Frontal cortex (tissue), 4 donors: ENCODE measurements around the gene ACVRL1. TPM values are rescaled to one million over a fixed set of nuclear protein-coding genes. Genes with fewer than 3 reads are reported as not detected.

Experiments
- DNase-seq, 2 donors: peaks; one replicate each; pipeline ENCODE4 v3.0.0; 2012; ENCODE audit warnings: low spot score in 2 of 2
- FAIRE-seq: peaks from 2 replicates; lab custom pipeline; 2012; peaks lifted over from hg19 to GRCh38; lab: Jason Lieb, UNC
- total RNA-seq: library from RNA; depleted of rRNA; stranded (reverse); fragments of >200 nt; gene quantifications from one replicate; pipeline ENCODE4 v1.2.3, GENCODE V29; 2014
- donor health status: control.
- donor health status: control.
- donor health status: control.

The ACVRL1 gene
- total RNA-seq, 1 donor from 2014 or later: 9.4 TPM

DNA sequence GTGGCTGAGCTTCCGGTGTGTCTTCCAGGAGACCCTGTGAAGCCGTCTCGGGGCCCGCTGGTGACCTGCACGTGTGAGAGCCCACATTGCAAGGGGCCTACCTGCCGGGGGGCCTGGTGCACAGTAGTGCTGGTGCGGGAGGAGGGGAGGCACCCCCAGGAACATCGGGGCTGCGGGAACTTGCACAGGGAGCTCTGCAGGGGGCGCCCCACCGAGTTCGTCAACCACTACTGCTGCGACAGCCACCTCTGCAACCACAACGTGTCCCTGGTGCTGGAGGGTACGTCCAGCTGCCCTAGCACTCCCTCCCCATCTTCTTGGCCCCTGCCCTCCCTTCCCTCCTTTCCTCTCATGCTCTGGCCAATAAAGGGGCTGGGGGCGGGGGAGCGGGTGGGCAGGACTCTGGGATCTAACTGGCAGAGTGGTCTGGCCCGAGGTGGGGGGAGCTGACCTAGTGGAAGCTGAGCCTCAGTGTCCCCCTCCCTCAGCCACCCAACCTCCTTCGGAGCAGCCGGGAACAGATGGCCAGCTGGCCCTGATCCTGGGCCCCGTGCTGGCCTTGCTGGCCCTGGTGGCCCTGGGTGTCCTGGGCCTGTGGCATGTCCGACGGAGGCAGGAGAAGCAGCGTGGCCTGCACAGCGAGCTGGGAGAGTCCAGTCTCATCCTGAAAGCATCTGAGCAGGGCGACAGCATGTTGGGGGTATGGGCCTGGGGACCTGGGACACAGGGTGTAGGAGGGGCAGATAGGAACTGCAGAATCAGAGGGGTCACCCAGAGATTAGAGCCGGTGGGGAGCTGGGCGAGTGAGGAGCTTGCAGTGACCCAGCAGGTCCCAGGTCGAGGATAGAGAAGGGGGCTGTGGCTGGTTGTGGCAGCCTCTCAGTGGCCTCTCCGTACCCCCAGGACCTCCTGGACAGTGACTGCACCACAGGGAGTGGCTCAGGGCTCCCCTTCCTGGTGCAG is 6.0 kb downstream of the ACVRL1 start:
- DNase-seq (no peak), FAIRE-seq (no peak)

DNA sequence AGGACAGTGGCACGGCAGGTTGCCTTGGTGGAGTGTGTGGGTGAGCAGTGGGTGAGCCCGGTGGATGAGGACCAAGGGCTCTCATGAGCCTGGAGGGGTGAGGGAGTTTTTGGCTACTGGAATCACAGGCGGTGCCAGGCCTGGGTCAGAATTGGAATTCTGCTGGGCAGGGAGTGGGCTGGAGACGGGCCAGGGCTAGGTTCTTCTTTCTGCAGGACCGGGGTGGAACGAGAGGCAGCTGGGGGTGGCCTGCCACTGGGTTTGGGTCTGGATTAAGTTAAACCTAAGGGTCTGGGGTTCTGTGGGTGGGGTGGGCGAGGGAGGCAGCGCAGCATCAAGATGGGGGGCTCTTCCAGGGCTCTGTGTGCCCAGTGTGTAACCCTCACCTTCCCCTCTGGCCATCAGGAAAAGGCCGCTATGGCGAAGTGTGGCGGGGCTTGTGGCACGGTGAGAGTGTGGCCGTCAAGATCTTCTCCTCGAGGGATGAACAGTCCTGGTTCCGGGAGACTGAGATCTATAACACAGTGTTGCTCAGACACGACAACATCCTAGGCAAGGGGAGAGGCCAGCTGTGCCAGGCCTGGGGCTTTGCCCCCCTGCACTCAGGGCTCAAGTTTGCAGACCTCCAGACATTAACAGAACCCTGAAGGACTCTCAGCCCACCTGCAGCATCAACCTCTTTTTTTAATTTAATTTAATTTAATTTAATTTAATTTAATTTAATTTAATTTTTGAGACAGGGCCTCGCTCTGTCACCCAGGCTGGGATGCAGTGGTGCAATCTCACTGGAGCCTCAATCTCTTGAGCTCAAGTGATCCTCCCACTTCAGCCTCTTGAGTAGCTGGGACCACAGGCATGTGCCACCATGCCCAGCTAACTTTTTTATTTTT is 7.0 kb downstream of the ACVRL1 start:
- no peak for FAIRE-seq
- no peak for DNase-seq

DNA sequence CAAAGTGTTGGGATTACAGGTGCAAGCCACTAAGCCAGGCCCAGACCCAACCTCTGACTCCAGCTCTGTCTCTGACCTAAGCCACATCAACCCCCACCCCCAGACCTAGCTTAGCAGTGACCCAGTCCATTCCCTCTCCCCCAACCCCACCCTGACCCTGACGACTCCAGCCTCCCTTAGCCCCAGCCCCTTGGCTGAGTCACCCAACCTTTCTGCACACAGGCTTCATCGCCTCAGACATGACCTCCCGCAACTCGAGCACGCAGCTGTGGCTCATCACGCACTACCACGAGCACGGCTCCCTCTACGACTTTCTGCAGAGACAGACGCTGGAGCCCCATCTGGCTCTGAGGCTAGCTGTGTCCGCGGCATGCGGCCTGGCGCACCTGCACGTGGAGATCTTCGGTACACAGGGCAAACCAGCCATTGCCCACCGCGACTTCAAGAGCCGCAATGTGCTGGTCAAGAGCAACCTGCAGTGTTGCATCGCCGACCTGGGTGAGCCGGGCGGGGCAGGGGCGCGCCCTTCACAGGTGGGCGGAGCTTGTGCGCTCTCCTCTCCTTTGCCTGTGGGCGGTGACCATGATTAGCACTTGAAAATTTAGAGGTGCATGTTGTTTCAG is 7.8 kb downstream of the ACVRL1 start:
- DNase-seq (no peak), FAIRE-seq (no peak)

DNA sequence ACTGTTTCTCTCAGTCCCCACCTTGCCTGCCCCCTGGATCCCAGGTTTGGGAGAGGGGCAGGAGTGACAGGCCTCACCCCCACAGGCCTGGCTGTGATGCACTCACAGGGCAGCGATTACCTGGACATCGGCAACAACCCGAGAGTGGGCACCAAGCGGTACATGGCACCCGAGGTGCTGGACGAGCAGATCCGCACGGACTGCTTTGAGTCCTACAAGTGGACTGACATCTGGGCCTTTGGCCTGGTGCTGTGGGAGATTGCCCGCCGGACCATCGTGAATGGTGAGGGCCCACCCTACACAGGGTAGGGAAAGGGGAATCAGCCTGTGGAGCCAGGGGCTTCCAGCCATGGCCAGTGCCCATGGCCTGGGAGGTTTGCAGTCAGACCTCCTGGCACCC is 8.6 kb downstream of the ACVRL1 start:
- no peak for FAIRE-seq
- no peak for DNase-seq

DNA sequence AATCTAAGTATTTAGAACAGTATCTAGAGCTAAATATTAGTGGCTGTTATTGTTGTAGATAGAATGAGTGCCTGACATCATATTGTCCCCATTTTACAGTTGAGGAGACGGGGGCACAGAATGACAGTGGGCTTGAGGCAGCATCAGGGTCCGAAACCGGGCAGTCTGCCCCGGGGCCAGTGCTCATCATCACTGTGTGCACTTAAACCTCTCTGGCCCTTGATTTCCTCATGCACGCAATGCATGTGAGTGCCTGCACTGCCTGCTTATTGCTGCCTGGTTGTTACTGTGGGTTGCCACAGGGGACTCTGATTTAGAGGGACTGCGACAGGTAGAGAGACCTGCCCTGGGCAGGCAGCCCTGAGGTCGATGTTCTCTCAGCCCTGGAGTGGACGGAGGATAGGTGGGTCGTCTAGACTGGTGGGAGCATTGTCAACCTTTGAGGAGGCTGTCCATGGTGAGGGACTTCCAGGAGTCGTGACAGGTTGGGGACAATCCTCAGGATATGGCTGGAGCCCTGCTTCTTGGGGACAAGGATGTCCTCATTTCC is 9.8 kb downstream of the ACVRL1 start:
- DNase-seq (no peak), FAIRE-seq (no peak)

DNA sequence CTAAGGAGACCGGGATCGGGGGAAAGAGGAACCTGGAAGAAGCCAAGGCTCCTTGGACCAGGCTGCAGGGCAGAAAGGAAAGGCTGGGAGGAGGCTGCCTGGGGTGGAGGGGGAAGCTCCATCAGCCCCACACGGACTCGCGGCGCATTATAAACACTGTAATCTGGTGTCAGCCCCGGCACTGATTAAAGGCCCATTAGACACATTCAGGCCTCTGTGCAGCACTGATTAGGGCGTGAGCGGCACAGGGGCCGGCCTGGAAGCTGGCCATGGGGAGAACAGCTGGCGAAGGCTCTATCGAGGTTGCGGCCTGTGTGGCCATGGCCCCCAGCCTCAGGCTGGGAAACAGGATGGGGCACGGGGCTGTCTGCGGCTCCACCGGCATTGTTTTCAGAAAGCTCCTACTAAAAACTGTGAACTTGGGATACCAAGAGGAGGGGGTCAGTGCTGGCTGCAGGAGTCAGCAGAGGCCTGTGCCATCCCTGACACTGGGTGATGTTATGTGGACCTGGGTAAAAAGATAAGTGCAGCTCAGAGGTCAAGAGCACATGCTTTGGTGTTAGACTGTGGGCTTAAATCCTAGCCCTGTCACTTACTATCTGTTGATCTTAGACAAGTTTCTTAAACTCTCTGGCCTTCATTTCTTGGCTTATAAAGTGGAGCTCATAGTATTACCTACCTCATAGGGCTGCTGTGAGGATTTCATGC is 10.6 kb downstream of the ACVRL1 start:
- no peak for FAIRE-seq
- DNase-seq: no peak

DNA sequence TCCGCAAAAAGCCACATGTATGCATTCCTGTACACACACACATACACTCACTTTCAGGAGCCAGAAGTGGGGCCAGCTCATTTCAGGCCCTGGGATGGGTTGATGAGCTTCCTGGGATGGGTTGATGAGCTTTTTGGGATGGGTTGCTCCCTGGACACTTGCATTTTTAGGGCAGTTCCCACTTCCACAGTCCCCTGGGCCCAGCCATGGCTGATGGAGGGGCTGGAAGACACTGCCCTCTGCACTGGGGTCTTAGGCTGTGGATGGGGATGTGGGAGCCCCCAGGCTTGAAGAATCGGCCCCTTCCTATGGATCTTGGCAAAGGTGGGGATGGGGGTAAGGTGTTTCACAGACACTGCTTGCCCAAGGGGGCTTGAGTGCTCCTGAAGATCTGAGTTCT is 12.7 kb downstream of the ACVRL1 start:
- FAIRE-seq: no peak
- no peak for DNase-seq

DNA sequence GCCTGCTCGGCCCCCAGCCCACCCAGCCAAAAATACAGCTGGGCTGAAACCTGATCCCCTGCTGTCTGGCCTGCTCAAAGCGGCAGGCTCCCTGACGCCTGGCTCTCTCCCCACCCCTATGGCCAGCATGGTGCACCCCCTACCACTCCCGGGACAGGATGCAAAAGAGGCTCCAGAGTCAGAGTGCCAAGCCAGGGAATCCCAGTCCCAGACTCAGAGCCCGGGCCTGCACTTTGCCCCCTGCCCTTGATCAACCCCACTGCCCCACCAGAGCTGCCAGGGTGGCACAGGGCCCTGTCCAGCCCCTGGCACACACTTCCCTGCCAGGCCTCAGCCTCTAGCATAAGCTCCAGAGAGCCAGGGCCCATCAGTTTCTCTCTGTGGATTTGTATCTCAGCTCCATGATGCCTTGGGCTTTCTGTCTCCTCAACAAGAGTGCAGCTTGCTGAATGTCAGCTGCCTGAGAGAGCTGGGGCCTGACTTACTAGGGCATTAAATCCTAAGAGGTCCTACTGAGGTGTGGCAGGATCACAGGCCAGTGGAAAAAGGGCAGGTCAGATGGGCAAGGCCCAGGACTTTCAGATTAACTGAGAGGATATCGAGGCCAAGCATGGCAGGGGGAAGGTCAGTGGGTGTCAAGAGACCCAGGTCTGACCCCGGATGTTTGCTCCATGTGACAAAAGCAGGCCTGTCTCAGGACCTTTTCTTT is 13.9 kb downstream of the ACVRL1 start:
- DNase-seq: no peak

DNA sequence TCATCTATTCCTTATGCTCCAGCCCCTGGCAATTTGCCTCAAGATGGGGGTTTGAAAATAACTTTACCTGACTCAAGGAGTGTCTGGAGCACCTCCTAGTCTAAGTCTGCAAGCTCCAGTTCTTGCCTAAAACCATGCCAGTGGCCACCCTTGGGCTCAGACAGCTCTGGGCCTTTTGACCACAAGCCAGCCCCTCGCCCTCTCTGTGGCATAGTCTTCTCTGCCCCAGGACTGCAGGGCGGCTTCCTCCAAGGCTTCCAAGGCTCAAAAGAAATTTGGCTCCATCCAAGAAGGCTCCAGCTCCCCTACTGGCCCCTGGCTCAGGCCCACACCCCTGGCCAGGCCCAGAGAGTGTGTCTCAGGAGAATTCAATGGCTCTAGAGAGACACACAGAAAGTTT is 14.8 kb downstream of the ACVRL1 start:
- FAIRE-seq (no peak), DNase-seq (no peak)

More for the DNA sequence above, 13.9 kb downstream of the ACVRL1 start:
- no peak for FAIRE-seq

DNA sequence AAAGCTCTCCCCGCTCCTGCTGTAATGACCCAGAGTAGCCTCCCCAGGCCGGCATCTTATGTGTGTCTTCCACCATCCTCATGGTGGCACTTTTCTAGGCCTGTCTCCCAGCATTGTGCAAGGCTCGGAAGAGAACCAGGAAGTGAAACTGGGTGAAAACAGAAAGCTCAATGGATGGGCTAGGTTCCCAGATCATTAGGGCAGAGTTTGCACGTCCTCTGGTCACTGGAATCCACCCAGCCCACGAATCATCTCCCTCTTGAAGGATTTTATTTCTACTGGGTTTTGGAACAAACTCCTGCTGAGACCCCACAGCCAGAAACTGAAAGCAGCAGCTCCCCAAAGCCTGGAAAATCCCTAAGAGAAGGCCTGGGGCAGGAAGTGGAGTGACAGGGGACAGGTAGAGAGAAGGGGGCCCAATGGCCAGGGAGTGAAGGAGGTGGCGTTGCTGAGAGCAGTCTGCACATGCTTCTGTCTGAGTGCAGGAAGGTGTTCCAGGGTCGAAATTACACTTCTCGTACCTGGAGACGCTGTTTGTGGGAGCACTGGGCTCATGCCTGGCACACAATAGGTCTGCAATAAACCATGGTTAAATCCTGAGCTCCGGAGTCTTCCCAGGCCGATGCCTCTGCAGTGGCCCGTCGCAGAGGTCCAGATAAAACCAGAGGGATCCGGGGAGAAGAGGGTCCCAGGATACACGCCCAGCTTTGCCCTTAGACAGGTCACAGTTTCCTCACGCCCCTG is 15.6 kb downstream of the ACVRL1 start:
- DNase-seq (no peak), FAIRE-seq (no peak)

DNA sequence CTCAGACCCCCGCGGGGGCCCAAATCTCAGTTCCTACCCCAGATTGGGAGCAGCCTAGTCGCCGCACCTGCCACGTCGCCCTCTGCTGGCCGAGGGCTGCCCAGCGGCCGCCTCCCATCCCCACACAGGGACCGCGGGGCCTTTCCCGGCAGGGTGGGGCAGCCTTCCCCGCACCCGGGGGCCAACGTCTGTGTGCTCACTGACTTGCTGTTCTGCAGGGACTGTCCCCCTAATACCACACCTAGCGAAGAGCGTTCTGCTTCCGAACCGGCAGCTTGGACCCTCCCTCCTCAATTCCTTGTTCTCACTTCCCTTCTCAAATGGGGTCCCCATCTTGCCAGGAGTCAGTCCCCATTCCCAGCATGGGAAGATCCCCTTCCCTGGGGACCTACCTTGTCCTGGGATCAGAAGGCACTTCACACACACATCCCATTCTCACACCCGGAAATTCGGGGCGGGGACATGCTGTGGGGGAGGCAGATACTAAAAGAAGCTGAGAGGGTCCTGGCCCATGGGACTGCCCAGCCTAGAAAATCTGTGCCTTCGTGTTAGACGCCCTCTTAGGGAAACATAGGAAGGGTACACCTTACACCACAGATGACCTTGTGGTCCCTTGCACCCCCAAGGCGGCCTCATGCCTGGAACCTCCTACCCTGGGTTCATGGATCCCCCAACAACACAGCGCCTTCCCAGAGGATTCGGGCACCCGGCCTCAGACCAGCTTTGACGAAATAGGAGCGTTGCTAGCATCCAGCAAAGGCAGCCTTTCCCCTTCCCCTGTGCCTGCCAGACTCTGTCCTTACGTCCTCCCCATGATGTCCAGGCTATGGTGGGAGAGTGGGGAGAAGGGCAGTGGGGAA is 16.4 kb downstream of the ACVRL1 start:
- FAIRE-seq (no peak), DNase-seq (no peak)

DNA sequence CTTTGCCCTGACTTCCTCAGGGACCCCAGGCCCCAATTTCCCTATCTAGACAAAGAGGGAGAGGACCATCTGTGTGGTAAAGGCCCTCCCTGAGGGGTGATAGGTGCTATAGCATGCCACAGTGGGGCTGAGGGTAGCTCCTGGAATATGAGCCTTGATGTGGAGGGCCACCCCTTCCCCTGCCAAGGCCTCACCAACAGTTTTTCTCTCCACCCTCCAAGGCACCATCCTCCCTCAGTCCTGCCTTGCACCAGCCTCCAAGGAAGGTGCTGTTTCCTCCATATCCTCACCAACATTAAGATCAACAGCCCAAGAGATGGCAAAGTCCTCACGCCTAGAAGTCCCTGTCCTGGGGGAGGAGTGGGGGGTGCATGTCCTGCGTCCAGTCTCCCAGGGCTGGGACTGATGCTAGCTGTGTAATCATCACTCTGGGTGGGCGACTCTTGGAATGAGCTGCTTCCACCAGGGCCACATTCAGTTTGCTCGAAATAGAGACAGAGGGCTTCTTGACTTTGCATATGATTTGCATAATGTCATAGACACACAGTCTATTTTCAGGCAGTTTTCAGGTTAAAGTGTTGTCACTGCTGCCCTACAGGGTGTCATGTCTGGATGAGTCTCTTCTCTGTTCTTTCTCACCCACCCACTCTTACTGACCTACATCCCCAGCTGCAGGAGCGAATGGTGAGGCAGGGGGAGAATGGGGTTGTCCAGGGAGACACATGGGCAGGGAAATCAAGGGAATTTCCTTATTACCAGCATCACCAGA is 17.4 kb downstream of the ACVRL1 start:
- no peak for FAIRE-seq
- DNase-seq: no peak

DNA sequence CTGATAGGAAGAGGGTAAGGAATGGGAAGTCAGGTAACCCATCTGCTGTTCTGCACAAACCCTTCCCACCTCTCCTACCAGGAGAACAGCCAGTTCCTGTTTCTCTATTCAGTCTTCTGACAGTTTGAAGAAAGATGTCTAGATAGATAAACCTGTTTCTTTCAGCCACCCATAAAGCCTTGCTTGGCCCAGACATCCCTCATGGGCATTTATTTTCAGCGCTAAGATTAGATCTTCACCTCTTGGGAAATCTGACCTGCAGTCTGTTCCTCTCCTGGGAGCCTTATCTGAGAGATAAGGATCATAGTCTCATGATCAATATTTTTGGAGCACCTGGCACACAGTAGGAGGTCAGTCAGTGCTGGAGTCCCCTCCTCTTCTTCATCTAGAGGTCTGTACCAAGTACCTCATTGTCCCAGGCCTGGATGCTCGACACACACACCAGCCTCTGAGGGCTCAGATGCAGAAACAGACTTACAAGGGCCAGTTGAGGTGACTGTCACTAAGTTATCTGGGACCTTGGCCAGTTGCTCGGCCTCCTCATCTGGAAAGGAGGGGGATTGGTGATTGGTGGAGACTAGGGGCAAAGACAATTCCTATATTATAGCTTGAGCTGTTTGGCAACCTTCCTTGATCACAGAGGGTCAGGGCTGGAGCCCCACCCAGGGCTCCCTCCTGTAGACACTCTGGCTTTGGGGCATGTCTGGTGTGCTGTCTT is 18.2 kb downstream of the ACVRL1 start:
- DNase-seq: no peak
- FAIRE-seq: no peak

DNA sequence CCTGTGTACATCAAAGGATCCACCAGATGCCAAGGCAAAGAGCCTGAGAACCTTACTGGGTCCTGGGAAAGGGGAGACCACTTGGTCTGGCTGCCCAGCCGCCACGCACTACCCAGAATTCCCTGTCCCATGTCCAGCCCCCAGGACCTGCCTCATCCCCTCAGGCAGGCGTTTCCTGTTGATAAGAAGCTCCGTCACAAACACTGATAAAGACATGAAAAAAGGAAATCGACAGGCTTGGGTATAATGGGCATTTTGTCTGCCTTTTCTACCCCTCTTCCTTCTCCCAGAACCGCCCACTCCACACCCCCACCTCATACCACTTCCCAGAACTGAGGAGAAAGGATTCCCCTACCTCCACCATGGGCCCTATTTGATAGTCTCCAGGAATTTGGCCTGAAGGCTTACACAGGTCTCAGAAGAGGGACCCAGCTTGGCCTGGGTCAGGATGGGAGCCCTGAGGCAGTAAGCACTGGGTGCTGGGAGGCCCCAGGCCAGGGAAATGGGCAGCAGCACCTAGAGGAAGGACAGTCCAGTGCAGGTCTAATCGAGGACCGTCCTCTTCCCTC is 18.8 kb downstream of the ACVRL1 start:
- DNase-seq: no peak
- FAIRE-seq: no peak

DNA sequence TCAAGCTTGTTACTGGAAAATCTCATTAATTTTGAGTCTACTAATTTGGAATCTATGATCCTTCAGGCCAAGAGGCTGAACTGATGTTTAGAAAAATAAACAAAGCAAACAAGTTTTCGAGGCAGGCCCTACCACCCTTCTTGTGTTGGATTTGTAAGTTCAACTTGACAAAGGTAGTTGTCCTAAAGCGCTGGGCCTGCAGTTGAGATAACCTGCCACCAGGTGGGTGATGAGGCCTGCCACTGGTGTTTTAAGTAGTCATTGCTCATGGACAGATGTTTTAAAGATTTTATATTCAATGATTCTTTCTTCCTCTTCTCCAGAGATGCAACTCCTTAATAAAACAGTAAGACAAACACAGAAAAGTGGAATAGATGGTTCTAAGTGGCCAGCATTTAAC is 19.4 kb downstream of the ACVRL1 start:
- FAIRE-seq (no peak), DNase-seq (no peak)
